Measurements from ENCODE around the gene EFNA2. TPM values are rescaled to one million over a fixed set of nuclear protein-coding genes. Genes with fewer than 3 reads are reported as not detected.

EFNA2 gene
- polyA plus RNA-seq, 3 donors = not detected

GRCh38 chr19:1336079-1336684 is 50.5 kb downstream of the EFNA2 start:
- no peak overlapping the region for H3K27ac Mint-ChIP-seq
- intact Hi-C loops (cut with micrococcal nuclease) = no loop called here
- Histone ChIP-seq H3K9ac (ENCODE audit: insufficient read depth, low read length, poor library complexity, severe bottlenecking) (no peak overlapping the region), H3K9me3 (replicated peaks in 1 of 2; ENCODE audit: control insufficient read depth in 1 of 2, insufficient read depth in 1 of 2, low read length in 2 of 2) (no peaks in the 10 kb centered on the region), H3K79me2 (ENCODE audit: insufficient read depth, low read length) (no peaks in the 10 kb centered on the region), H3K4me1 (ENCODE audit: control insufficient read depth in 1 of 2, insufficient read depth in 2 of 2, low read length in 2 of 2) (no peaks in the 10 kb centered on the region), H3K4me2 (replicated peaks; ENCODE audit: extremely low read depth, low read length, poor library complexity, severe bottlenecking) (no peak overlapping the region), H3K27ac (ENCODE audit: low read depth in 1 of 2, low read length in 2 of 2) (no peak overlapping the region), H3K27me3 (ENCODE audit: control insufficient read depth in 2 of 2, insufficient read depth in 2 of 2, low read length in 2 of 2) (peaks cover 0 to 11% of the 10 kb centered on the region in 2 donors), H4K20me1 (ENCODE audit: insufficient read depth, low read length) (no peaks in the 10 kb centered on the region), H3K36me3 (replicated peaks in 1 of 2; ENCODE audit: control insufficient read depth in 1 of 2, insufficient read depth in 2 of 2, low read length in 2 of 2) (no peaks in the 10 kb centered on the region), H3K4me3 (replicated peaks in 1 of 3; ENCODE audit: low read depth in 2 of 3, low read length in 3 of 3) (no peak overlapping the region), H2AFZ (ENCODE audit: insufficient read depth, low read depth, low read length, poor library complexity, severe bottlenecking) (no peak overlapping the region)
- H3K36me3 Mint-ChIP-seq = no peaks in the 10 kb centered on the region
- WGBS (ENCODE audit: insufficient coverage) = 74% methylated on average over 15 of the region's 22 CpGs
- no peak for DNase-seq
- no peaks in the 10 kb centered on the region for H3K4me1 Mint-ChIP-seq
- peaks cover 16 to 21% (median 16%) of the 10 kb centered on the region in 3 donors for H3K27me3 Mint-ChIP-seq (ENCODE audit: low read depth in 3 of 3)
- no peaks in the 10 kb centered on the region for H3K9me3 Mint-ChIP-seq
- H3K4me3 Mint-ChIP-seq = no peak overlapping the region
- TF ChIP-seq CTCF (IDR thresholded peaks at IDR 0.05) = no peak

- Mint-ChIP-seq H3K27me3 (ENCODE audit: low read depth in 3 of 3) (peaks cover 1 to 29% (median 7%) of the 10 kb centered on the region in 3 donors), H3K9me3 (no peaks in the 10 kb centered on the region), H3K36me3 (no peaks in the 10 kb centered on the region), H3K27ac (no peak overlapping the region), H3K4me1 (no peaks in the 10 kb centered on the region), H3K4me3 (no peak overlapping the region)
- Histone ChIP-seq H3K4me1 (ENCODE audit: control insufficient read depth in 1 of 2, insufficient read depth in 2 of 2, low read length in 2 of 2) (no peaks in the 10 kb centered on the region), H3K36me3 (replicated peaks in 1 of 2; ENCODE audit: control insufficient read depth in 1 of 2, insufficient read depth in 2 of 2, low read length in 2 of 2) (no peaks in the 10 kb centered on the region), H3K27me3 (ENCODE audit: control insufficient read depth in 2 of 2, insufficient read depth in 2 of 2, low read length in 2 of 2) (no peaks in the 10 kb centered on the region), H2AFZ (ENCODE audit: insufficient read depth, low read depth, low read length, poor library complexity, severe bottlenecking) (no peak overlapping the region), H3K9me3 (replicated peaks in 1 of 2; ENCODE audit: control insufficient read depth in 1 of 2, insufficient read depth in 1 of 2, low read length in 2 of 2) (no peaks in the 10 kb centered on the region), H3K79me2 (ENCODE audit: insufficient read depth, low read length) (no peaks in the 10 kb centered on the region), H4K20me1 (ENCODE audit: insufficient read depth, low read length) (no peaks in the 10 kb centered on the region), H3K4me2 (replicated peaks; ENCODE audit: extremely low read depth, low read length, poor library complexity, severe bottlenecking) (no peak overlapping the region), H3K9ac (ENCODE audit: insufficient read depth, low read length, poor library complexity, severe bottlenecking) (no peak overlapping the region), H3K4me3 (replicated peaks in 1 of 3; ENCODE audit: low read depth in 2 of 3, low read length in 3 of 3) (no peak overlapping the region), H3K27ac (ENCODE audit: low read depth in 1 of 2, low read length in 2 of 2) (no peak overlapping the region)
- intact Hi-C loops (cut with micrococcal nuclease) = no loop called here
- 94% methylated on average over 21 of the region's 28 CpGs for WGBS (ENCODE audit: insufficient coverage)
- TF ChIP-seq CTCF (IDR thresholded peaks at IDR 0.05) = no peak
- DNase-seq = no peak
Measured at GRCh38 chr19:1340681-1341469, 55.2 kb downstream of the EFNA2 start.

Data from CD14-positive monocyte (primary cell).